Peyer's patch (tissue), 4 donors: ENCODE results near the gene ZDHHC15. TPM values are rescaled to one million over a fixed set of nuclear protein-coding genes. Genes with fewer than 3 reads are reported as not detected.
"Not testable (repeated sequence)": the region's sequence is repeated elsewhere in the genome, so short reads cannot be mapped to it uniquely, and the experiment has no call there.

ENCODE experiments used
- DNase-seq, 3 donors: peaks; one replicate each; pipeline ENCODE4 v3.0.0-alpha.2; 2017 to 2019
- H3K27ac ChIP-seq, 4 donors: fragments of 200-600 bp; sonication (generic); one replicate each; pipeline ENCODE4 v1.5.1; 2016 to 2019
- H3K27me3 ChIP-seq, 2 donors: fragments of 200-600 bp; sonication (generic); one replicate each; pipeline ENCODE4 v1.5.1; 2019
- H3K36me3 ChIP-seq, 3 donors: fragments of 200-600 bp; sonication (generic); one replicate each; pipeline ENCODE4 v1.5.1; 2016 to 2019
- H3K4me1 ChIP-seq, 4 donors: fragments of 200-600 bp; sonication (generic); one replicate each; pipeline ENCODE4 v1.5.1; 2016 to 2019
- H3K4me3 ChIP-seq, 4 donors: fragments of 200-600 bp; sonication (generic); 1 replicate in 3 of 4; 2 replicates in 1 of 4; pipeline ENCODE4 v1.5.1; 2016 to 2019; ENCODE audit warnings: mild to moderate bottlenecking in 1 of 4
- H3K9me3 ChIP-seq, 4 donors: fragments of 200-600 bp; sonication (generic); one replicate each; pipeline ENCODE4 v1.5.1; 2016 to 2019; ENCODE audit warnings: mild to moderate bottlenecking in 1 of 4
- POLR2A ChIP-seq, 2 donors: fragments of 450-650 bp; IDR thresholded peaks; one replicate each; pipeline ENCODE4 v1.5.1; 2017; ENCODE audit warnings: antibody characterized with exemption in 2 of 2, mild to moderate bottlenecking in 2 of 2, moderate library complexity in 2 of 2
- total RNA-seq, 4 donors: library from RNA; depleted of rRNA; stranded (reverse); fragments of >200 nt; gene quantifications; one replicate each; pipeline ENCODE4 v1.1.0, GENCODE V29; 2016
- TF ChIP-seq, protein P1 (sequence below), 6 experiments: fragments of 450-650 bp in 4 of 6; fragments of 200-600 bp in 2 of 6; sonication (generic) in 1 of 6; IDR thresholded peaks; one replicate each; pipeline ENCODE4 v1.5.1; 2017 to 2019; ENCODE audit warnings: antibody characterized with exemption in 6 of 6, mild to moderate bottlenecking in 3 of 6, moderate library complexity in 1 of 6

ZDHHC15 gene
- total RNA-seq, 4 donors from 2014 or later = 0.13 to 0.19 TPM; not detected in 2

DNA sequence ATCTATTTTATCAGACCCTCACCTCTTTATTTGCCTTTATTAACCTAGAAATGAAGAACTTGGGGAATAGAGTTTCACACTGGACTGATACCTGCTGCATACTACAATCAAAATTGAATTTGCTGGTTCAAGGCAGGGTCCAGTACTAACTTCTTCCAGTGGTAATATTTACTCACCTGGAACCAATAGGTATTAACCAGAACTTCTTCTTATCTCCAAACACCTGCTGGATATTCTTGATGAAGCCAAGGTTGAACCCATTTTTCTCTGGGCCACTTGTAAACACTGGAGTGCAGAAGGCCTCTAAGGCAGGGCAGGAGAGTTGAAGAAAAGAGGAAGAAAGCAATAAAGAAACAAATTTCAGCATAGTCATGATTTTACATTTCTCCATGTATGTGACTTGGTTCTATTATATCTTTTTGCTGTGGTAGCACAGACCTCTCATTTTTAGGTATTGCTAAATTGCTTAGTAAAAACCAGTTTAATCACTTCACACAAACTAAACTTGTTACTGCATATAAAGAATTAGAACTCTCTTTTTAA, 101.1 kb downstream of the ZDHHC15 start:
- H3K27me3 ChIP-seq = no peaks in the 10 kb centered on the region
- no peak overlapping the region for H3K27ac ChIP-seq
- H3K4me1 ChIP-seq = no peaks in the 10 kb centered on the region
- no peaks in the 10 kb centered on the region for H3K36me3 ChIP-seq
- DNase-seq = no peak
- H3K4me3 ChIP-seq = no peak overlapping the region
- TF ChIP-seq, protein P1, sequence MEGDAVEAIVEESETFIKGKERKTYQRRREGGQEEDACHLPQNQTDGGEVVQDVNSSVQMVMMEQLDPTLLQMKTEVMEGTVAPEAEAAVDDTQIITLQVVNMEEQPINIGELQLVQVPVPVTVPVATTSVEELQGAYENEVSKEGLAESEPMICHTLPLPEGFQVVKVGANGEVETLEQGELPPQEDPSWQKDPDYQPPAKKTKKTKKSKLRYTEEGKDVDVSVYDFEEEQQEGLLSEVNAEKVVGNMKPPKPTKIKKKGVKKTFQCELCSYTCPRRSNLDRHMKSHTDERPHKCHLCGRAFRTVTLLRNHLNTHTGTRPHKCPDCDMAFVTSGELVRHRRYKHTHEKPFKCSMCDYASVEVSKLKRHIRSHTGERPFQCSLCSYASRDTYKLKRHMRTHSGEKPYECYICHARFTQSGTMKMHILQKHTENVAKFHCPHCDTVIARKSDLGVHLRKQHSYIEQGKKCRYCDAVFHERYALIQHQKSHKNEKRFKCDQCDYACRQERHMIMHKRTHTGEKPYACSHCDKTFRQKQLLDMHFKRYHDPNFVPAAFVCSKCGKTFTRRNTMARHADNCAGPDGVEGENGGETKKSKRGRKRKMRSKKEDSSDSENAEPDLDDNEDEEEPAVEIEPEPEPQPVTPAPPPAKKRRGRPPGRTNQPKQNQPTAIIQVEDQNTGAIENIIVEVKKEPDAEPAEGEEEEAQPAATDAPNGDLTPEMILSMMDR (IDR thresholded peaks at IDR 0.05) = no peak
- no peak for TF ChIP-seq POLR2A (IDR thresholded peaks at IDR 0.05)
- no peaks in the 10 kb centered on the region for H3K9me3 ChIP-seq

DNA sequence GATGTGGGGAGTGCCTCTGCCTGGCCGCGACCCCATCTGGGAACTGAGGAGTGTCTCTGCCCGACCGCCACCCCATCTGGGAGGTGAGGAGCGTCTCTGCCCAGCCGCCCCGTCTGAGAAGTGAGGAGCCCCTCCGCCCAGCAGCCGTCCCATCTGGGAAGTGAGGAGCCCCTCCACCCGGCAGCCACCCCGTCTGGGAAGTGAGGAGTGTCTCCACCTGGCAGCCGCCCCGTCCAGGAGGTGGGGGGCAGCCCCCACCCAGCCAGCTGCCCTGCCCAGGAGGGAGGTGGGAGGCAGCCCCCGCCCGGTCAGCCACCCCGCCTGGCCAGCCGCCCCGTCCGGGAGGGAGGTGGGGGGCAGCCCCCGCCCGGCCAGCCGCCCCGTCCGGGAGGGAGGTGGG, 115.7 kb downstream of the ZDHHC15 start:
- not testable (repeated sequence) for H3K27me3 ChIP-seq

DNA sequence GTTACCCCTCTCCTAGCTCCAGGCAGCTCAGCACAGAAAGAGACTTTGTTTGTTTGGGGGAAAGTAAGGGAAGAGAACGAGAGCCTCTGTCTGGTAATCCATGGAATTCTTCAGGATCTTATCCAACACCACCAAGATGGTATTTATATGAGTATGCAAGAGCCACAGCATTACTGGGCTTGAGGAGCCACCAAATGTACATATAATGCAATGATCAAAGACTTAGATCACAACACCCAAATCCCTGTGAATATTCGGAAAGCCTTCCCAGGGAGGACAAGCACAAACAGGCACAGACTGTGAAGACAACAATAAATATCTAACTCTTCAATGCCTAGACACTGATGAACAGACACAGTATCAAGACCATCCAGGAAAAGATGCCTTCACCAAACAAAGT, 132.4 kb downstream of the ZDHHC15 start:
- Histone ChIP-seq H3K27me3 (no peaks in the 10 kb centered on the region), H3K27ac (no peak overlapping the region), H3K36me3 (no peaks in the 10 kb centered on the region), H3K4me3 (no peak overlapping the region), H3K9me3 (no peaks in the 10 kb centered on the region), H3K4me1 (no peaks in the 10 kb centered on the region)
- TF ChIP-seq, protein P1 (IDR thresholded peaks at IDR 0.05) = no peak
- no peak for TF ChIP-seq POLR2A (IDR thresholded peaks at IDR 0.05)
- DNase-seq = no peak

More for the DNA sequence above, 115.7 kb downstream of the ZDHHC15 start:
- H3K36me3 ChIP-seq, H3K9me3 ChIP-seq, H3K27ac ChIP-seq, H3K4me1 ChIP-seq, DNase-seq, H3K4me3 ChIP-seq: not testable (repeated sequence)

DNA sequence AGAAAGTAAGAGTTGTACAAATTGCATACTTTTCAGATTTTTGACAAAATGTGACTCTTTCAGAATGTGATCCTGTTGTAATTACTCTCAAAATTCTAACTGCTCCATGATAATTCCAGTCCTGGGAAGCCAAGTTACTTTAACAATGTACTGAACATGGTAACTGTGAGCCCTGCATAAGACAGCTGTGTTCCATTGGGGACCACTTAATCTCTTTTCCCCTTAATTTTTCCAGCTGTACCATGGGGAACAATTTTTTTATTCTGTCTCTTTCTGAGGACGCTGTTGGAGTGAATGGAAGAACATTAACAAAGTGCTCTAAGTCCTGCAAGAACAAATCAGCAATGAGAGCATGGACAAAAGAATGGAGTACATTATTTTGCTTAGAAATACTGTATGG, 153.1 kb downstream of the ZDHHC15 start:
- no peak overlapping the region for H3K4me3 ChIP-seq
- TF ChIP-seq POLR2A (IDR thresholded peaks at IDR 0.05) = no peak
- TF ChIP-seq, protein P1 (IDR thresholded peaks at IDR 0.05) = no peak
- H3K27me3 ChIP-seq = no peaks in the 10 kb centered on the region
- no peaks in the 10 kb centered on the region for H3K4me1 ChIP-seq
- no peak for DNase-seq
- H3K9me3 ChIP-seq = no peaks in the 10 kb centered on the region
- H3K36me3 ChIP-seq = no peaks in the 10 kb centered on the region
- no peak overlapping the region for H3K27ac ChIP-seq

DNA sequence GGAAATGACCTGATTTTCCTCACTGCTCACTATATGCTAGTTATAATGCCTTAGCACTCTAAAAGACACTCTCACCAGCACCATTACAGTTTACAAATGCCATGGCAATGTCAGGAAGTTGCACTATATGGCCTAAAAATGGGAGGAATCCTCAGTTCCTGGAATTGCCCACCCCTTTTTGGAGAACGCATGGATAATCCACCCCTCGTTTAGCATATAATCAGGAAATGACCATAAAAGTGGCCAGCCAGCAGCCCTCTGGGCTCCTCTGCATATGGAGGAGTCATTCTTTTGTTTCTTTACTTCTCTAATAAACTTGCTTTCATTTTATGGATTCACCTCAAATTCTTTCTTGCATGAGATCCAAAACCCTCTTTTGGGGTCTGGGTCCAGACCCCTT, 156.0 kb downstream of the ZDHHC15 start:
- no peak overlapping the region for H3K4me3 ChIP-seq
- TF ChIP-seq POLR2A (IDR thresholded peaks at IDR 0.05) = no peak
- TF ChIP-seq, protein P1 (IDR thresholded peaks at IDR 0.05) = no peak
- H3K4me1 ChIP-seq = no peaks in the 10 kb centered on the region

DNA sequence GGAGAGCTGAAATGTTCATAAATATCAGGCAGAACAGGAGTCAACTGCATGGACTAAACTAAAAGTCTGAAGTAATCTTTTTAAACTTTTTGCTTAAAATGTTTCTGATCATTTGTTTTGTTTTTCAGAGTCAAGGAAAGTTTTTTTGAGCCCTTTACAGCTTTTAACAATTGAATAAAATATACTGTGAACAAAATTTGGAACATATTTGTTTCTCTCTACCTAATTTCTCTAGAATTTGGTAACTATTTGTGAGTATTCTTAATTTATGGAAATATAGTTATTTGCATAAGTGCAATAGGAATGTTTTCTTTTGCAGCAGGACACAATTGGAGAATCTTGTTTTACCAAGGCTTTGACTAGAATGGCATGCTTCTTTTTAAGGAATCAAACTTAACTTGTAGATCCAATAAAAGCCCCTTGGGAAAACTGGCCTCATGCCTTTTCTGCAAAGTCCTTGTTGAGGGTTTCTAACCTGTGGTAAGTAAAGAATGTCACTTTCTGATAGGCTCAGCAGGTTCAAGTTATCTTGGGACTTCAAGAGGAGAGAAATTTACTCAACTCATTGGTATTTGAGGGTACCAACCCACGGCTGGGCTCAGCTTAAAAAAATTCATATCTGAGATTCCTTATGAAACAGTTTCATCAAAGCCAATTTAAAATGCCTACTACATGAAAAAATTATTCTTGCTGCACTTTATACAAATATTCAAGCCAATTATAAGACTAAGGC, 157.4 kb downstream of the ZDHHC15 start:
- DNase-seq = no peak
- Histone ChIP-seq H3K4me1 (no peaks in the 10 kb centered on the region), H3K4me3 (no peak overlapping the region)

More for the DNA sequence above, 156.0 kb downstream of the ZDHHC15 start:
- no peaks in the 10 kb centered on the region for H3K9me3 ChIP-seq
- no peaks in the 10 kb centered on the region for H3K27me3 ChIP-seq
- DNase-seq = no peak
- H3K36me3 ChIP-seq = no peaks in the 10 kb centered on the region
- H3K27ac ChIP-seq = no peak overlapping the region

More for the DNA sequence above, 157.4 kb downstream of the ZDHHC15 start:
- no peaks in the 10 kb centered on the region for H3K36me3 ChIP-seq
- TF ChIP-seq, protein P1 (IDR thresholded peaks at IDR 0.05) = no peak
- TF ChIP-seq POLR2A (IDR thresholded peaks at IDR 0.05) = no peak
- no peaks in the 10 kb centered on the region for H3K9me3 ChIP-seq
- no peaks in the 10 kb centered on the region for H3K27me3 ChIP-seq
- H3K27ac ChIP-seq = no peak overlapping the region
